MCF 10A (cell line): ENCODE measurements around the gene HDGFL2. TPM values are rescaled to one million over a fixed set of nuclear protein-coding genes. Genes with fewer than 3 reads are reported as not detected.

Experiments used
- BruUV-seq: library from RNA; stranded (reverse); fragments of 400-500 nt; replicated peaks from 2 replicates; lab custom pipeline; 2021; lab: Mats Ljungman, UMichigan
- CTCF ChIA-PET: fragments of 300-600 bp; sonication (Branson Sonifier 250); formaldehyde crosslinking; extraction: SDS; loops from one replicate; lab custom pipeline; 2021; ENCODE audit warnings: antibody characterized with exemption, inconsistent platforms; lab: Yijun Ruan, JAX
- POLR2A ChIA-PET: fragments of 300-600, 350-650 bp; sonication (Branson Sonifier 250); formaldehyde crosslinking; extraction: SDS; loops from one replicate; lab custom pipeline; 2020; ENCODE audit warnings: antibody characterized with exemption, inconsistent platforms; lab: Yijun Ruan, JAX
- DNase-seq: peaks from one replicate; pipeline ENCODE4 v3.0.0-alpha.2; 2018; ENCODE audit not compliant: unreplicated experiment
- H3K27ac Mint-ChIP-seq: one replicate; pipeline ENCODE4 v1.8.0; 2022; ENCODE audit warnings: mild to moderate bottlenecking, low read depth, mixed read lengths; ENCODE audit not compliant: unreplicated experiment
- H3K27me3 Mint-ChIP-seq: one replicate; pipeline ENCODE4 v1.8.0; 2022; ENCODE audit warnings: mixed read lengths; ENCODE audit not compliant: insufficient read depth, unreplicated experiment
- H3K36me3 Mint-ChIP-seq: one replicate; pipeline ENCODE4 v1.8.0; 2022; ENCODE audit warnings: mild to moderate bottlenecking, moderate library complexity, mixed read lengths; ENCODE audit not compliant: insufficient read depth, unreplicated experiment
- H3K4me1 Mint-ChIP-seq: one replicate; pipeline ENCODE4 v1.8.0; 2022; ENCODE audit warnings: mixed read lengths; ENCODE audit not compliant: insufficient read depth, unreplicated experiment
- H3K4me3 Mint-ChIP-seq: one replicate; pipeline ENCODE4 v1.8.0; 2022; ENCODE audit warnings: mild to moderate bottlenecking, moderate library complexity, mixed read lengths; ENCODE audit not compliant: unreplicated experiment
- H3K9me3 Mint-ChIP-seq: one replicate; pipeline ENCODE4 v1.8.0; 2022; ENCODE audit warnings: mixed read lengths; ENCODE audit not compliant: unreplicated experiment
- intact Hi-C: fragments of 100-400 bp; cut with micrococcal nuclease; formaldehyde crosslinking; loops from 2 replicates; pipeline ENCODE4 v1.14.1; 2022
- total RNA-seq: library from RNA; stranded (reverse); gene quantifications from 2 replicates; pipeline ENCODE4 v1.2.3, GENCODE V29; 2022
- TF ChIP-seq, protein P1 (sequence below): fragments of 200-600 bp; IDR thresholded peaks from one replicate; pipeline ENCODE4 v1.8.0; 2022; ENCODE audit warnings: antibody characterized with exemption, mild to moderate bottlenecking; ENCODE audit not compliant: unreplicated experiment

HDGFL2 gene
- total RNA-seq, 1 experiment from 2014 or later = 46.3 TPM

GRCh38 chr19:4431296-4431695 lies 40.8 kb upstream of the HDGFL2 start:
- no peaks in the 10 kb centered on the region for H3K27me3 Mint-ChIP-seq
- CTCF ChIA-PET = no interaction called here

DNA sequence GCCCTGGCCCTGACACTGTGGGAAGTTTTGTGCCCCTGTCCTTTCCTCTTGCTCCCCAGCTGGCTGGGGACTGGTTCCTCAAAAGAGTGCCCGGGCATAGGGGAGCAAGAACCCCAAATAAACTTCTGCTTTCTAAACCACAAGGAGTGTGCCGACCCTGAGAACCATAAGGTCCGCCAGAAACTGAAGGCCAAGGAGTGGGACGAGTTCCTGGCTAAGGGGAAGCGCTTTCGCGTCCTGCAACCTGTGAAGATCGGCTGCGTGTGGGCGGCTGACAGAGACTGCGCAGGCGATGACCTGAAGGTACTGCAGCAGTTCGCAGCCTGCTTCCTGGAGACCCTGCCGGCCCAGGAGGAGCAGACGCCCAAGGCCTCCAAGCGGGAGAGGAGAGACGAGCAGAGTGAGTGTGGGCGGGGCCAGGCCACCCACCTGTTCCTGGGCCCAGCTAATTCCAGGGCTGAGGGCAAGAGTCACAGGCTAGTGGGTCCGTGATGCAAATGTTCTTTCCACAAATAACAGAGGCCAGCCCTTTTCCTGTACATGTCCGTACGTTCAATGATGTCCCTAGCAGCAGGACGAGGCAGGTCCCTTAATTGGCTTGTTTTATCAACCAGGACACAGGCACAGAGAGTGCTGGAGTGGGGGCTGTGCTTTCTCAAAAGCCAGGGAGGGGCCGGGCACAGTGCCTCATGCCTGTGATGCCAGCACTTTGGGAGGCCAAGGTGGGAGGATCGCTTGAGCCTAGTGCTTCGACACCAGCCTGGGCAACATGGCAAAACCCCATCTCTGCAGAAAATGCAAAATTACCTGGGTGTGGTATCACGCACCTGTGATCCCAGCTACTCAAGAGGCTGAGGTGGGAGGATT lies 40.1 kb upstream of the HDGFL2 start:
- TF ChIP-seq, protein P1, sequence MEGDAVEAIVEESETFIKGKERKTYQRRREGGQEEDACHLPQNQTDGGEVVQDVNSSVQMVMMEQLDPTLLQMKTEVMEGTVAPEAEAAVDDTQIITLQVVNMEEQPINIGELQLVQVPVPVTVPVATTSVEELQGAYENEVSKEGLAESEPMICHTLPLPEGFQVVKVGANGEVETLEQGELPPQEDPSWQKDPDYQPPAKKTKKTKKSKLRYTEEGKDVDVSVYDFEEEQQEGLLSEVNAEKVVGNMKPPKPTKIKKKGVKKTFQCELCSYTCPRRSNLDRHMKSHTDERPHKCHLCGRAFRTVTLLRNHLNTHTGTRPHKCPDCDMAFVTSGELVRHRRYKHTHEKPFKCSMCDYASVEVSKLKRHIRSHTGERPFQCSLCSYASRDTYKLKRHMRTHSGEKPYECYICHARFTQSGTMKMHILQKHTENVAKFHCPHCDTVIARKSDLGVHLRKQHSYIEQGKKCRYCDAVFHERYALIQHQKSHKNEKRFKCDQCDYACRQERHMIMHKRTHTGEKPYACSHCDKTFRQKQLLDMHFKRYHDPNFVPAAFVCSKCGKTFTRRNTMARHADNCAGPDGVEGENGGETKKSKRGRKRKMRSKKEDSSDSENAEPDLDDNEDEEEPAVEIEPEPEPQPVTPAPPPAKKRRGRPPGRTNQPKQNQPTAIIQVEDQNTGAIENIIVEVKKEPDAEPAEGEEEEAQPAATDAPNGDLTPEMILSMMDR = no peak
- no peak for DNase-seq
- no peak overlapping the region for H3K4me3 Mint-ChIP-seq
- H3K9me3 Mint-ChIP-seq = no peaks in the 10 kb centered on the region
- H3K27ac Mint-ChIP-seq = no peak overlapping the region
- peaks cover 56% of the 10 kb centered on the region for H3K36me3 Mint-ChIP-seq
- H3K4me1 Mint-ChIP-seq = no peaks in the 10 kb centered on the region
- ChIA-PET POLR2A (interaction anchor here (0.6 to 0.7 kb wide), 2 partner anchors 30 to 65 kb away, joined by 3 to 4 read pairs; no protein-coding TSS in a partner anchor), CTCF (no interaction called here)
- intact Hi-C loops = no loop called here
- no TSS peak for BruUV-seq
- H3K27me3 Mint-ChIP-seq = no peaks in the 10 kb centered on the region

More at GRCh38 chr19:4431296-4431695, 40.8 kb upstream of the HDGFL2 start:
- Mint-ChIP-seq H3K36me3 (peaks cover 61% of the 10 kb centered on the region), H3K9me3 (no peaks in the 10 kb centered on the region), H3K4me1 (no peaks in the 10 kb centered on the region), H3K27ac (no peak overlapping the region), H3K4me3 (no peak overlapping the region)
- intact Hi-C loops = no loop called here
- no TSS peak for BruUV-seq
- DNase-seq = no peak
- TF ChIP-seq, protein P1 = no peak
- POLR2A ChIA-PET = no interaction called here

GRCh38 chr19:4432918-4433506 lies 39.1 kb upstream of the HDGFL2 start:
- CTCF ChIA-PET = no interaction called here
- DNase-seq = no peak
- Mint-ChIP-seq H3K9me3 (no peaks in the 10 kb centered on the region), H3K36me3 (peaks cover 56% of the 10 kb centered on the region), H3K27me3 (no peaks in the 10 kb centered on the region), H3K27ac (no peak overlapping the region), H3K4me1 (no peaks in the 10 kb centered on the region), H3K4me3 (no peak overlapping the region)
- TF ChIP-seq, protein P1 = no peak
- intact Hi-C loops = no loop called here
- POLR2A ChIA-PET = interaction anchor here (0.6 to 0.7 kb wide), 2 partner anchors 31 to 66 kb away, joined by 3 to 4 read pairs; no protein-coding TSS in a partner anchor
- BruUV-seq = no TSS peak

- no TSS peak for BruUV-seq
- Mint-ChIP-seq H3K4me3 (no peak overlapping the region), H3K36me3 (peaks cover 46% of the 10 kb centered on the region), H3K27ac (no peak overlapping the region), H3K9me3 (no peaks in the 10 kb centered on the region), H3K4me1 (no peaks in the 10 kb centered on the region), H3K27me3 (no peaks in the 10 kb centered on the region)
- DNase-seq = no peak
- intact Hi-C loops = no loop called here
- CTCF ChIA-PET = interaction anchor here (0.6 kb wide), 1 partner anchor 64 kb away, joined by 3 read pairs; no protein-coding TSS in a partner anchor
- TF ChIP-seq, protein P1 = no peak
- POLR2A ChIA-PET = interaction anchor here (0.6 kb wide), 1 partner anchor 49 kb away, joined by 4 read pairs; no protein-coding TSS in a partner anchor
Measured at GRCh38 chr19:4434391-4434790, 37.7 kb upstream of the HDGFL2 start.
